ENCODE results near the gene FBLN5.
A peak's percentile ranks its signal among the peaks of the same experiment; 100 is the strongest.

FBLN5 gene

DNA sequence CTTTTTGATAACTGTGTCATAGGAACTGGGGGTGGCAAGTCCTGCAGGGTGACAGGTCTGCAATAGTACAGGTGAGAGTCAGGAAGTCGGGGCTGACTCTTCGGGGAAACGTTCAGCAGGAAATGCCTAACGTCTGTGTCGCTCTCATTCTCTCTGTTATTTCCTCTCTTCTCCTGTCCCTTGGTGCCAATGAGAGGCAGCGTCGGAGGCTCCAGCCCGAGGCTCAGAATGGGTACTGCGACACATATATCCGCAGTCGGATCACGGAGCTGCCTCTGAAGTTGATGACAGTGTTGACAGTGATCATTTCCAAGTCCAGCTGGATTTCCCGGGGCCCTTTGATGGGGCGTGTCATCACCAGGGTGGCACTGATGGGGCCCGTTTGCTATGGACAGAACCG lies 77.5 kb downstream of the FBLN5 start:
- no peak overlapping the region for H2BK120ac ChIP-seq (ENCODE audit: low read depth, low read length)
- peak overlapping the region in 1 of 2 experiments; percentile 37 for H3K4ac ChIP-seq (ENCODE audit: low read depth in 1 of 2, low read length in 2 of 2)
- DNase-seq: no peak
- no peak overlapping the region for H2BK5ac ChIP-seq (ENCODE audit: low read depth, low read length, poor library complexity, severe bottlenecking)
- H3K27ac ChIP-seq (ENCODE audit: low read length, poor library complexity, severe bottlenecking): no peak overlapping the region
- no peak overlapping the region for H3K14ac ChIP-seq (ENCODE audit: low read length in 2 of 2)
- H3K23ac ChIP-seq (ENCODE audit: low read length in 2 of 2): no peak overlapping the region
- no peak overlapping the region for H3K4me2 ChIP-seq (ENCODE audit: low read length, poor library complexity, severe bottlenecking)
- peaks cover 13% of the 10 kb centered on the region for H3K4me1 ChIP-seq (ENCODE audit: control insufficient read depth, insufficient read depth, low read depth, low read length)
- H4K8ac ChIP-seq (ENCODE audit: low read length): no peak overlapping the region
- no peak overlapping the region for H2AFZ ChIP-seq (ENCODE audit: low read depth, low read length)
- no peak overlapping the region for H2AK5ac ChIP-seq (ENCODE audit: low read length, severe bottlenecking)
- H3K27me3 ChIP-seq (ENCODE audit: control insufficient read depth in 1 of 2, insufficient read depth in 1 of 2, low read length in 2 of 2): peaks cover 0 to 26% of the 10 kb centered on the region in 2 experiments
- 48% methylated on average over 16 of the region's 16 CpGs for WGBS
- no peak overlapping the region for H3K18ac ChIP-seq (ENCODE audit: low read depth in 1 of 2, low read length in 2 of 2)
- no peak overlapping the region for H2BK15ac ChIP-seq (ENCODE audit: low read depth, poor library complexity, severe bottlenecking)
- H4K91ac ChIP-seq (ENCODE audit: low read length): peak overlapping the region; percentile 46
- no peak overlapping the region for H3K9ac ChIP-seq (ENCODE audit: low read length)
- no peak overlapping the region for H2BK12ac ChIP-seq (ENCODE audit: low read length in 2 of 2)
- H3K4me3 ChIP-seq (ENCODE audit: insufficient read depth in 1 of 2, low read depth in 1 of 2, low read length in 2 of 2): no peak overlapping the region
- no peaks in the 10 kb centered on the region for H3K9me3 ChIP-seq (ENCODE audit: control insufficient read depth, low read length)
- no peaks in the 10 kb centered on the region for H3K79me1 ChIP-seq (replicated peaks; ENCODE audit: low read length, poor library complexity, severe bottlenecking)
- peaks cover 0 to 42% of the 10 kb centered on the region in 2 experiments for H3K36me3 ChIP-seq (ENCODE audit: control insufficient read depth in 1 of 2, insufficient read depth in 2 of 2, low read depth in 1 of 2, low read length in 2 of 2)

GRCh38 chr14:91869556-91869955 lies 77.9 kb downstream of the FBLN5 start:
- H2AK5ac ChIP-seq (ENCODE audit: low read length, severe bottlenecking): no peak overlapping the region
- 64% methylated on average over 7 of the region's 8 CpGs for WGBS
- H3K36me3 ChIP-seq (ENCODE audit: control insufficient read depth in 1 of 2, insufficient read depth in 2 of 2, low read depth in 1 of 2, low read length in 2 of 2): peaks cover 0 to 42% of the 10 kb centered on the region in 2 experiments
- no peak overlapping the region for H3K23ac ChIP-seq (ENCODE audit: low read length in 2 of 2)
- no peak overlapping the region for H3K4me2 ChIP-seq (ENCODE audit: low read length, poor library complexity, severe bottlenecking)
- H3K4ac ChIP-seq (ENCODE audit: low read depth in 1 of 2, low read length in 2 of 2): no peak overlapping the region
- H3K4me3 ChIP-seq (ENCODE audit: insufficient read depth in 1 of 2, low read depth in 1 of 2, low read length in 2 of 2): no peak overlapping the region
- no peak overlapping the region for H2BK120ac ChIP-seq (ENCODE audit: low read depth, low read length)
- H3K27me3 ChIP-seq (ENCODE audit: control insufficient read depth in 1 of 2, insufficient read depth in 1 of 2, low read length in 2 of 2): peaks cover 0 to 26% of the 10 kb centered on the region in 2 experiments
- no peak overlapping the region for H4K91ac ChIP-seq (ENCODE audit: low read length)
- no peaks in the 10 kb centered on the region for H3K79me1 ChIP-seq (replicated peaks; ENCODE audit: low read length, poor library complexity, severe bottlenecking)
- H3K4me1 ChIP-seq (ENCODE audit: control insufficient read depth, insufficient read depth, low read depth, low read length): peaks cover 13% of the 10 kb centered on the region
- no peak overlapping the region for H3K27ac ChIP-seq (ENCODE audit: low read length, poor library complexity, severe bottlenecking)
- DNase-seq: peak; percentile 19
- H3K9me3 ChIP-seq (ENCODE audit: control insufficient read depth, low read length): no peaks in the 10 kb centered on the region
- H2AFZ ChIP-seq (ENCODE audit: low read depth, low read length): no peak overlapping the region
- H4K8ac ChIP-seq (ENCODE audit: low read length): no peak overlapping the region
- H2BK5ac ChIP-seq (ENCODE audit: low read depth, low read length, poor library complexity, severe bottlenecking): no peak overlapping the region
- H3K14ac ChIP-seq (ENCODE audit: low read length in 2 of 2): no peak overlapping the region
- H3K18ac ChIP-seq (ENCODE audit: low read depth in 1 of 2, low read length in 2 of 2): no peak overlapping the region
- no peak overlapping the region for H3K9ac ChIP-seq (ENCODE audit: low read length)
- H2BK12ac ChIP-seq (ENCODE audit: low read length in 2 of 2): no peak overlapping the region
- H2BK15ac ChIP-seq (ENCODE audit: low read depth, poor library complexity, severe bottlenecking): no peak overlapping the region

GRCh38 chr14:91867316-91867988 lies 80.0 kb downstream of the FBLN5 start, which contains the start of gene TC2N:
TSS of gene TC2N (minus strand) at chr14:91867536. CDS start at chr14:91813769, 53,767 bp downstream.
- peaks cover 0 to 32% of the 10 kb centered on the region in 2 experiments for H3K36me3 ChIP-seq (ENCODE audit: control insufficient read depth in 1 of 2, insufficient read depth in 2 of 2, low read depth in 1 of 2, low read length in 2 of 2)
- no peak within 1 kb of the TSS for H4K91ac ChIP-seq (ENCODE audit: low read length)
- no peak within 1 kb of the TSS for H4K8ac ChIP-seq (ENCODE audit: low read length)
- H3K23ac ChIP-seq (ENCODE audit: low read length in 2 of 2): no peak within 1 kb of the TSS
- no peak within 1 kb of the TSS for H2BK12ac ChIP-seq (ENCODE audit: low read length in 2 of 2)
- DNase-seq: no peak
- H3K27ac ChIP-seq (ENCODE audit: low read length, poor library complexity, severe bottlenecking): no peak within 1 kb of the TSS
- H3K9me3 ChIP-seq (ENCODE audit: control insufficient read depth, low read length): no peaks in the 10 kb centered on the region
- H3K18ac ChIP-seq (ENCODE audit: low read depth in 1 of 2, low read length in 2 of 2): no peak within 1 kb of the TSS
- H3K4me3 ChIP-seq (ENCODE audit: insufficient read depth in 1 of 2, low read depth in 1 of 2, low read length in 2 of 2): no peak within 1 kb of the TSS
- H3K79me1 ChIP-seq (replicated peaks; ENCODE audit: low read length, poor library complexity, severe bottlenecking): no peaks in the 10 kb centered on the region
- no peak within 1 kb of the TSS for H3K4ac ChIP-seq (ENCODE audit: low read depth in 1 of 2, low read length in 2 of 2)
- H2BK5ac ChIP-seq (ENCODE audit: low read depth, low read length, poor library complexity, severe bottlenecking): no peak within 1 kb of the TSS
- no peak within 1 kb of the TSS for H3K4me2 ChIP-seq (ENCODE audit: low read length, poor library complexity, severe bottlenecking)
- H2BK15ac ChIP-seq (ENCODE audit: low read depth, poor library complexity, severe bottlenecking): no peak within 1 kb of the TSS
- H3K9ac ChIP-seq (ENCODE audit: low read length): no peak within 1 kb of the TSS
- peaks cover 5% of the 10 kb centered on the region for H3K4me1 ChIP-seq (ENCODE audit: control insufficient read depth, insufficient read depth, low read depth, low read length)
- WGBS: 85% methylated on average over 10 of the region's 10 CpGs
- no peak within 1 kb of the TSS for H2AFZ ChIP-seq (ENCODE audit: low read depth, low read length)
- no peak within 1 kb of the TSS for H2BK120ac ChIP-seq (ENCODE audit: low read depth, low read length)
- H2AK5ac ChIP-seq (ENCODE audit: low read length, severe bottlenecking): no peak within 1 kb of the TSS
- no peak within 1 kb of the TSS for H3K14ac ChIP-seq (ENCODE audit: low read length in 2 of 2)
- H3K27me3 ChIP-seq (ENCODE audit: control insufficient read depth in 1 of 2, insufficient read depth in 1 of 2, low read length in 2 of 2): peaks cover 0 to 36% of the 10 kb centered on the region in 2 experiments

GRCh38 chr14:91866511-91867295 lies 80.8 kb downstream of the FBLN5 start:
- Histone ChIP-seq H2AK5ac (ENCODE audit: low read length, severe bottlenecking) (no peak overlapping the region), H3K79me1 (replicated peaks; ENCODE audit: low read length, poor library complexity, severe bottlenecking) (no peaks in the 10 kb centered on the region), H3K27me3 (ENCODE audit: control insufficient read depth in 1 of 2, insufficient read depth in 1 of 2, low read length in 2 of 2) (peaks cover 0 to 38% of the 10 kb centered on the region in 2 experiments), H4K91ac (ENCODE audit: low read length) (no peak overlapping the region), H3K4me2 (ENCODE audit: low read length, poor library complexity, severe bottlenecking) (no peak overlapping the region), H3K4me3 (ENCODE audit: insufficient read depth in 1 of 2, low read depth in 1 of 2, low read length in 2 of 2) (no peak overlapping the region), H4K8ac (ENCODE audit: low read length) (no peak overlapping the region), H3K4ac (ENCODE audit: low read depth in 1 of 2, low read length in 2 of 2) (no peak overlapping the region), H3K23ac (ENCODE audit: low read length in 2 of 2) (no peak overlapping the region), H2BK120ac (ENCODE audit: low read depth, low read length) (no peak overlapping the region), H3K18ac (ENCODE audit: low read depth in 1 of 2, low read length in 2 of 2) (no peak overlapping the region), H2AFZ (ENCODE audit: low read depth, low read length) (no peak overlapping the region), H2BK15ac (ENCODE audit: low read depth, poor library complexity, severe bottlenecking) (no peak overlapping the region), H3K4me1 (ENCODE audit: control insufficient read depth, insufficient read depth, low read depth, low read length) (peaks cover 5% of the 10 kb centered on the region), H3K14ac (ENCODE audit: low read length in 2 of 2) (no peak overlapping the region), H3K27ac (ENCODE audit: low read length, poor library complexity, severe bottlenecking) (no peak overlapping the region), H2BK12ac (ENCODE audit: low read length in 2 of 2) (no peak overlapping the region), H3K9me3 (ENCODE audit: control insufficient read depth, low read length) (no peaks in the 10 kb centered on the region), H2BK5ac (ENCODE audit: low read depth, low read length, poor library complexity, severe bottlenecking) (no peak overlapping the region), H3K36me3 (ENCODE audit: control insufficient read depth in 1 of 2, insufficient read depth in 2 of 2, low read depth in 1 of 2, low read length in 2 of 2) (peaks cover 0 to 32% of the 10 kb centered on the region in 2 experiments), H3K9ac (ENCODE audit: low read length) (no peak overlapping the region)
- DNase-seq: no peak
- WGBS: 91% methylated on average over 6 of the region's 6 CpGs
